Uterus (tissue), 4 donors: Measurements from ENCODE around the gene ASAH2B. TPM values are rescaled to one million over a fixed set of nuclear protein-coding genes. Genes with fewer than 3 reads are reported as not detected.

Experiments
- DNase-seq, 2 donors: peaks; one replicate each; pipeline ENCODE4 v3.0.0-alpha.2; 2019 to 2020
- H3K27ac ChIP-seq, 2 donors: fragments of 200-600 bp; sonication (generic); 1 replicate in 1 of 2; 2 replicates in 1 of 2; pipeline ENCODE4 v1.5.1; 2016 to 2018
- H3K27me3 ChIP-seq, 2 donors: fragments of 200-600 bp; sonication (generic); one replicate each; pipeline ENCODE4 v1.5.1; 2018 to 2019; ENCODE audit warnings: control low read depth in 1 of 2
- H3K36me3 ChIP-seq, 2 donors: fragments of 200-600 bp; sonication (generic); one replicate each; pipeline ENCODE4 v1.5.1; 2019; ENCODE audit warnings: control low read depth in 1 of 2
- H3K4me1 ChIP-seq, 2 donors: fragments of 200-600 bp; sonication (generic); one replicate each; pipeline ENCODE4 v1.5.1; 2018 to 2019; ENCODE audit warnings: control low read depth in 1 of 2
- H3K4me3 ChIP-seq, 2 donors: fragments of 200-600 bp; sonication (generic); 1 replicate in 1 of 2; 2 replicates in 1 of 2; pipeline ENCODE4 v1.5.1; 2018 to 2019; ENCODE audit warnings: mild to moderate bottlenecking in 1 of 2
- H3K9me3 ChIP-seq, 2 donors: fragments of 200-600 bp; sonication (generic); one replicate each; pipeline ENCODE4 v1.5.1; 2019; ENCODE audit warnings: control low read depth in 1 of 2
- POLR2A ChIP-seq, 2 donors: fragments of 450-650 bp; IDR thresholded peaks; one replicate each; pipeline ENCODE4 v1.6.1; 2016; ENCODE audit warnings: antibody characterized with exemption in 2 of 2, mild to moderate bottlenecking in 1 of 2, moderate library complexity in 1 of 2
- intact Hi-C: fragments of 100-400 bp; cut with DNase I; formaldehyde crosslinking; loops from one replicate; pipeline ENCODE4 v1.15.1; 2023; ENCODE audit warnings: low total_unique reads
- total RNA-seq, 4 donors: library from RNA; depleted of rRNA in 3 of 4; stranded (reverse); fragments of >200 nt in 3 of 4; gene quantifications; one replicate each; pipeline versions ENCODE4 v1.1.0 to v1.2.4, GENCODE V29; 2014 to 2023
- TF ChIP-seq, protein P1 (sequence below), 4 experiments: fragments of 200-600 bp in 2 of 4; fragments of 450-650 bp in 2 of 4; sonication (generic) in 2 of 4; IDR thresholded peaks; one replicate each; pipeline ENCODE4 v1.5.1; 2016 to 2019; ENCODE audit warnings: antibody characterized with exemption in 4 of 4, mild to moderate bottlenecking in 2 of 4, moderate library complexity in 1 of 4
- donor health status: DM: yes; HTN: yes; CAD: no.

The ASAH2B gene
- total RNA-seq, 4 donors from 2014 or later, result under 0.01 to 9.0 (median 1.7) TPM

DNA sequence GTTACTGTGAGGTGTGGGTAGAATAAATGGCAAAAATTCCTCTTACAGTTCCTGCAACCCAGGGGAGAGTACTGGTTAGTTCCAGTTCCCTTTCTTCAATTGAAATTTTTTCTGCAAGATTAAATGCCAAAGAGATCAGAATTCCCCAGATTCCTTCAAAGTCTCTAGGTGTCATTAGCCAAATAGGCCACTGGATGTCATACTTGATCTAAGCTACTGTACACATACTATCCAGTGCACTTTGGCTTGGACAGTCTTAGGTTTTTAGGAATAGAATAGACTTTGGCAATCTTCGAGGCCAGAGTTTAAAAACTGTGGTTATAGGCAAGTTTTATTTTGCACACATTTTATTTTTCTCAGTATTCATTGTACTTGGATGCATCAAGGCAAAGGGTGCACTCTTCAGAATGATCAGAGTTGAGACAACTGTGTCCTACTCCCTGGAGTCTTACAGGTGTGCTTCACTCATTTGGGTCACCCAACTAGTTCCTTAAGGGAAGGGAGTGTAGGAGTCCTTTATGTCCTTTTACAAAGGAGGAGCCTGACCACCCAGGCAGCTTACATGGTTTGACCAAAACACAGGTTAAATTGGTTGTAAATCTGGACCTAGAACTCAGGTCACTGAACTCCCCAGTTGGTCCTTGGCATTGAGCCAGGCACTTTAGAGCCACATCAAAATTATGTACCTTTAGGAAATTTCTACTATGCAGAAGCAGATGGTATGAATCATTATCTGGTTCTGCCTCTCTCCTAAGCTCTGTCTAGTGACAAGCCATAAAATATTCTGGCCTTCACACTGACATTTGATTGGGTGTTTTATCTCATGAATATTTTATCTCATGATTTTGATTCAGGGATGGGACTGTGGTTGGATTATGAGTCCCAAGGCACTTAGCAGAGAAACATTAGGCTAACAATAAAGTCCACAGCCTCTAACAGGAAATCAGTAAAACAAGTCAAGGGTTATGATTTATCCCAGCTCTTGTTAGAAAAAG is 49.5 kb downstream of the ASAH2B start:
- TF ChIP-seq POLR2A (IDR thresholded peaks at IDR 0.05), result no peak
- TF ChIP-seq, protein P1, sequence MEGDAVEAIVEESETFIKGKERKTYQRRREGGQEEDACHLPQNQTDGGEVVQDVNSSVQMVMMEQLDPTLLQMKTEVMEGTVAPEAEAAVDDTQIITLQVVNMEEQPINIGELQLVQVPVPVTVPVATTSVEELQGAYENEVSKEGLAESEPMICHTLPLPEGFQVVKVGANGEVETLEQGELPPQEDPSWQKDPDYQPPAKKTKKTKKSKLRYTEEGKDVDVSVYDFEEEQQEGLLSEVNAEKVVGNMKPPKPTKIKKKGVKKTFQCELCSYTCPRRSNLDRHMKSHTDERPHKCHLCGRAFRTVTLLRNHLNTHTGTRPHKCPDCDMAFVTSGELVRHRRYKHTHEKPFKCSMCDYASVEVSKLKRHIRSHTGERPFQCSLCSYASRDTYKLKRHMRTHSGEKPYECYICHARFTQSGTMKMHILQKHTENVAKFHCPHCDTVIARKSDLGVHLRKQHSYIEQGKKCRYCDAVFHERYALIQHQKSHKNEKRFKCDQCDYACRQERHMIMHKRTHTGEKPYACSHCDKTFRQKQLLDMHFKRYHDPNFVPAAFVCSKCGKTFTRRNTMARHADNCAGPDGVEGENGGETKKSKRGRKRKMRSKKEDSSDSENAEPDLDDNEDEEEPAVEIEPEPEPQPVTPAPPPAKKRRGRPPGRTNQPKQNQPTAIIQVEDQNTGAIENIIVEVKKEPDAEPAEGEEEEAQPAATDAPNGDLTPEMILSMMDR (IDR thresholded peaks at IDR 0.05), result no peak
- Histone ChIP-seq H3K27ac (no peak overlapping the region), H3K4me1 (no peaks in the 10 kb centered on the region), H3K9me3 (no peaks in the 10 kb centered on the region), H3K27me3 (peaks cover 0 to 3% of the 10 kb centered on the region in 2 donors), H3K36me3 (no peaks in the 10 kb centered on the region), H3K4me3 (no peak overlapping the region)
- intact Hi-C loops, result no loop called here
- no peak for DNase-seq

DNA sequence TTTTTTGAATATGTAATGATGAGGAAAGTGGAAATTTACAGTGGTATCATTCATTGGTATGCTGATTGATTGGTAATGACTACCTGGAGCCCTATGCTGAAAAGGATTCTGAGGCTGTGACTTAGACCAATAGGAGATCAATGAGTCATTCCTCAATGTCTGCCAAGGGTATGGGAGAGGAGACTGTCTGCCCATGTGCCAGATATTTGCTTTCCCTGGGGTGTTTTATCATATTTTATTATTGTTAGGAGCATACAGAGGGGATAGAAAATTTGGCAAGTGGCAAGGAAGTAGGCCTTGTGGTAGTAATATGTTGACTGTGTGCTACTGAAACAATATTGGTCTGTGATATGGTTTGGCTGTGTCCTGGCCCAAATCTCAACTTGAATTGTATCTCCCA is 54.8 kb downstream of the ASAH2B start:
- intact Hi-C loops, result no loop called here
- H3K4me3 ChIP-seq, result no peak overlapping the region
- no peaks in the 10 kb centered on the region for H3K9me3 ChIP-seq
- DNase-seq, result no peak
- H3K27ac ChIP-seq, result no peak overlapping the region
- no peaks in the 10 kb centered on the region for H3K36me3 ChIP-seq
- TF ChIP-seq, protein P1 (IDR thresholded peaks at IDR 0.05), result no peak
- TF ChIP-seq POLR2A (IDR thresholded peaks at IDR 0.05), result no peak
- H3K4me1 ChIP-seq, result no peaks in the 10 kb centered on the region
- H3K27me3 ChIP-seq, result peaks cover 0 to 3% of the 10 kb centered on the region in 2 donors

DNA sequence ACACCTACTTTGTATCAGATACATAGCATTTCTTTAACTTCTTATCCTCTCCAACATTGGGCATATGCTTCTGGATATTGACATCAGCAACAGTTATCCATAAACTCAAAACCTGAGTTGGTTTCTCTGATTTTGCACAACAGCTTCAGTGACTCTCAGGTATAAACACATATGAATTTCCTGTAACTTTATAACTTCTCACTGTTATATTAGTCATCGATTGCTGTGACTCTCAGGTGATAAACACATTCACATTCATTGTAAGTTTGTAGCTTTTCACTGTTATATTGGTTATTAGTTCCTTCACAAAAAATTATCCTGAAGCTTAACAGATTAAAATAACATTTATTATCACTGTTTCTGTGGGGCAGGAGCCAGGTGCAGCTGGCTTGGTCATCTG is 57.0 kb downstream of the ASAH2B start:
- no peaks in the 10 kb centered on the region for H3K4me1 ChIP-seq
- H3K4me3 ChIP-seq, result no peak overlapping the region
- no peaks in the 10 kb centered on the region for H3K9me3 ChIP-seq
- intact Hi-C loops, result no loop called here
- H3K27me3 ChIP-seq, result peaks cover 0 to 3% of the 10 kb centered on the region in 2 donors
- H3K36me3 ChIP-seq, result no peaks in the 10 kb centered on the region
- H3K27ac ChIP-seq, result no peak overlapping the region
- TF ChIP-seq, protein P1 (IDR thresholded peaks at IDR 0.05), result no peak
- TF ChIP-seq POLR2A (IDR thresholded peaks at IDR 0.05), result no peak
- DNase-seq, result no peak

DNA sequence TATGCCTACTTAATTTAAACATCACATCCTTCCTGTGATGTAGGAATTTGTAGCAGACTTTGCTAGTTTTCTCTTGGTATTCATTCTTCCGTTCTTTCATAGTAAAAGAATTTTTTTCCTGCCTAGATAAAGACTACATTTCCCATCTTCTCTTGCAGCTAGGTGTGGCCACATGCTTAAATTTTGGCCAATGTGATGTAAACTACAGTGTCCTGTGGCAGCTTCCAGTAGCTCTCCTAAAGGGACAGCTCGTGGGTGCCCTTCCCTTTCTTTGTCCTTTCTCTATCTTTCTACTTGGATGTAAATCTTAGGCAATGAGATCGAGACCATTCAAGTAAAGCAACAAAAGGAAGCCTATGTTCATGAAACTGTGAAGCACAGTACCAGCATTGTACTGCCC is 58.6 kb downstream of the ASAH2B start:
- Histone ChIP-seq H3K9me3 (no peaks in the 10 kb centered on the region), H3K4me3 (no peak overlapping the region), H3K36me3 (no peaks in the 10 kb centered on the region), H3K27me3 (no peaks in the 10 kb centered on the region), H3K27ac (no peak overlapping the region), H3K4me1 (no peaks in the 10 kb centered on the region)
- intact Hi-C loops, result no loop called here
- TF ChIP-seq POLR2A (IDR thresholded peaks at IDR 0.05), result no peak
- TF ChIP-seq, protein P1 (IDR thresholded peaks at IDR 0.05), result no peak
- DNase-seq, result no peak

DNA sequence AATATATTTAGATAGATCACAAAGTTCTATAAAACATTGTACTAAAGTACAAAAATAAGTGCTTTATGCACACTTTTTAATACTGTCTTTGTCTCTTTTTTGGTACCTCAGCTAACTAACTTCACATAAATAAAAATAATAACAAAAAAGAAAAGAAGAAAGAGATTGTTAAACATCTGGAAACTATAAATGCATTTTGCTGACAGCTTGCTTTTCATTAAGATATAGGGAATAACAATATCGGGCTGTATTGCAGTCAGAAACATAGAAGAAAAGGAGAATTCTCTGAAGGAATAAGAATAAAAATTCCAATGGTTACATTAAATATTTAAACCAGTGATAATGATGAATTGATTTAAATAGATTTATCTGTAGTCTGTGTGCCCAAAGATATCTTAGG is 59.9 kb downstream of the ASAH2B start:
- TF ChIP-seq, protein P1 (IDR thresholded peaks at IDR 0.05), result no peak
- no peak for TF ChIP-seq POLR2A (IDR thresholded peaks at IDR 0.05)
- Histone ChIP-seq H3K4me1 (no peaks in the 10 kb centered on the region), H3K9me3 (no peaks in the 10 kb centered on the region), H3K4me3 (no peak overlapping the region), H3K36me3 (no peaks in the 10 kb centered on the region), H3K27ac (no peak overlapping the region), H3K27me3 (no peaks in the 10 kb centered on the region)
- no peak for DNase-seq
- intact Hi-C loops, result no loop called here
